A549 (cell line): ENCODE results near the gene FAM171A1. TPM values are rescaled to one million over a fixed set of nuclear protein-coding genes. Genes with fewer than 3 reads are reported as not detected.

Experiments used
- ATAC-seq, 2 experiments: fragments of 200-7000 bp in 1 of 2; fragments of >200 bp in 1 of 2; cut with Nextera tagmentation in 1 of 2; cut with Tn5 transposase in 1 of 2; 3 replicates each; pipeline versions ENCODE4 v1.8.0 to v1.9.1; 2018 to 2020; ENCODE audit warnings: mild to moderate bottlenecking in 1 of 2, moderate library complexity in 1 of 2
- CTCF ChIA-PET: fragments of 300-600 bp; sonication (Branson Sonifier 250); formaldehyde crosslinking; extraction: SDS; loops from one replicate; lab custom pipeline; 2021; ENCODE audit warnings: antibody characterized with exemption, inconsistent platforms; lab: Yijun Ruan, JAX
- POLR2A ChIA-PET: fragments of 350-600 bp; formaldehyde crosslinking; extraction: SDS; loops from one replicate; lab custom pipeline; 2021; ENCODE audit warnings: antibody characterized with exemption, inconsistent platforms; lab: Yijun Ruan, JAX
- DNase-seq, 2 experiments: peaks; one replicate each; pipeline versions ENCODE4 v3.0.0 to v3.0.0-alpha.2; 2011 to 2016; ENCODE audit warnings: low read depth in 1 of 2, low spot score in 1 of 2
- FAIRE-seq: peaks from 2 replicates; lab custom pipeline; 2011; peaks lifted over from hg19 to GRCh38; lab: Jason Lieb, UNC
- H3K27ac ChIP-seq, 2 experiments: fragments of >200 bp; sonication (Bioruptor Twin); formaldehyde crosslinking; 3 replicates each; pipeline ENCODE4 v1.5.1; 2016 to 2017
- H3K4me1 ChIP-seq: fragments of >200 bp; sonication (Bioruptor Twin); formaldehyde crosslinking; 3 replicates; pipeline ENCODE4 v1.6.1; 2016
- H3K4me2 ChIP-seq: fragments of >200 bp; sonication (Bioruptor Twin); formaldehyde crosslinking; 3 replicates; pipeline ENCODE4 v1.6.1; 2016
- H3K4me3 ChIP-seq: fragments of >200 bp; sonication (Bioruptor Twin); formaldehyde crosslinking; 3 replicates; pipeline ENCODE4 v1.5.1; 2016
- H3K9me3 ChIP-seq: fragments of >200 bp; sonication (Bioruptor Twin); formaldehyde crosslinking; 3 replicates; pipeline ENCODE4 v1.6.1; 2016
- BCL3 ChIP-seq: fragments of >200 bp; sonication (Bioruptor Twin); formaldehyde crosslinking; IDR thresholded peaks from 3 replicates; pipeline ENCODE4 v1.6.1; 2016
- BHLHE40 ChIP-seq: IDR thresholded peaks from 2 replicates; pipeline ENCODE4 v1.6.1; 2012; ENCODE audit warnings: low read depth, low read length, inconsistent platforms
- CBX2 ChIP-seq: fragments of 200-600 bp; sonication (generic); IDR thresholded peaks from 2 replicates; pipeline ENCODE4 v1.6.1; 2016; ENCODE audit warnings: low read depth, mild to moderate bottlenecking, borderline replicate concordance
- CBX8 ChIP-seq: fragments of 200-600 bp; sonication (generic); IDR thresholded peaks from 2 replicates; pipeline ENCODE4 v1.6.1; 2016
- CEBPB ChIP-seq, 2 experiments: fragments of >200 bp in 1 of 2; sonication (Bioruptor Twin) in 1 of 2; formaldehyde crosslinking in 1 of 2; IDR thresholded peaks; 2 replicates each; pipeline ENCODE4 v1.6.1; 2012 to 2016
- EHMT2 ChIP-seq: fragments of 200-600 bp; sonication (generic); IDR thresholded peaks from 2 replicates; pipeline ENCODE4 v1.6.1; 2016; ENCODE audit warnings: antibody characterized with exemption, low read depth, mild to moderate bottlenecking, moderate library complexity
- ELK1 ChIP-seq: fragments of 150-350 bp; IDR thresholded peaks from 2 replicates; pipeline ENCODE4 v1.6.1; 2014; ENCODE audit warnings: low read depth, mild to moderate bottlenecking, low read length
- FOSB ChIP-seq: fragments of 250-450 bp; sonication (Bioruptor Pico); IDR thresholded peaks from 2 replicates; pipeline ENCODE4 v1.5.0; 2020; ENCODE audit warnings: mild to moderate bottlenecking, moderate library complexity
- FOSL2 ChIP-seq, 2 experiments: fragments of 450-650 bp in 1 of 2; fragments of >200 bp in 1 of 2; sonication (Bioruptor Twin) in 1 of 2; formaldehyde crosslinking; IDR thresholded peaks; 2 replicates each; pipeline versions ENCODE4 v1.5.0 to v1.6.1; 2016 to 2020; ENCODE audit warnings: mild to moderate bottlenecking in 1 of 2, moderate library complexity in 1 of 2
- FOXS1 ChIP-seq: fragments of 250-450 bp; sonication (Bioruptor Pico); IDR thresholded peaks from 2 replicates; pipeline ENCODE4 v1.5.0; 2020; ENCODE audit warnings: mild to moderate bottlenecking, moderate library complexity
- HDAC2 ChIP-seq: fragments of 200-600 bp; sonication (generic); IDR thresholded peaks from 2 replicates; pipeline ENCODE4 v1.6.1; 2016
- HES2 ChIP-seq: fragments of >200 bp; sonication (Bioruptor Twin); formaldehyde crosslinking; IDR thresholded peaks from 2 replicates; pipeline ENCODE4 v1.6.1; 2016
- HOXA7 ChIP-seq: fragments of 250-450 bp; sonication (Bioruptor Pico); IDR thresholded peaks from 2 replicates; pipeline ENCODE4 v1.5.0; 2020; ENCODE audit warnings: mild to moderate bottlenecking, moderate library complexity
- KDM1A ChIP-seq: fragments of 200-600 bp; sonication (generic); IDR thresholded peaks from 2 replicates; pipeline ENCODE4 v1.6.1; 2016; ENCODE audit warnings: low read depth, mild to moderate bottlenecking
- KDM5A ChIP-seq: fragments of 200-600 bp; sonication (generic); IDR thresholded peaks from 2 replicates; pipeline ENCODE4 v1.6.1; 2016; ENCODE audit warnings: antibody characterized with exemption, mild to moderate bottlenecking
- NFE2L2 ChIP-seq: fragments of 150-350 bp; conservative IDR thresholded peaks from 2 replicates; pipeline ENCODE4 v1.6.1; 2014; ENCODE audit warnings: low read length
- NPAS2 ChIP-seq: fragments of 250-450 bp; sonication (Bioruptor Pico); IDR thresholded peaks from 2 replicates; pipeline ENCODE4 v1.8.0; 2022; ENCODE audit warnings: mild to moderate bottlenecking, moderate library complexity, borderline replicate concordance
- POLR2AphosphoS2 ChIP-seq: conservative IDR thresholded peaks from 2 replicates; pipeline ENCODE4 v1.6.1; 2012; ENCODE audit warnings: low read length, improper control_type of control experiment, inconsistent platforms
- RAD21 ChIP-seq, 2 experiments: fragments of >200 bp in 1 of 2; sonication (Bioruptor Twin) in 1 of 2; formaldehyde crosslinking in 1 of 2; IDR thresholded peaks in 1 of 2; conservative IDR thresholded peaks in 1 of 2; 2 replicates in 1 of 2; 3 replicates in 1 of 2; pipeline ENCODE4 v1.6.1; 2012 to 2018; ENCODE audit warnings: inconsistent platforms in 1 of 2
- SMC3 ChIP-seq: fragments of >200 bp; sonication (Bioruptor Twin); formaldehyde crosslinking; IDR thresholded peaks from 3 replicates; pipeline ENCODE4 v1.6.1; 2018; ENCODE audit warnings: inconsistent platforms
- TP53 ChIP-seq: fragments of 250-450 bp; sonication (Bioruptor Pico); IDR thresholded peaks from 2 replicates; pipeline ENCODE4 v1.5.0; 2021; ENCODE audit warnings: mild to moderate bottlenecking, moderate library complexity
- ZFP36 ChIP-seq: fragments of 450-650 bp; IDR thresholded peaks from 2 replicates; pipeline ENCODE4 v1.6.1; 2014; ENCODE audit warnings: borderline replicate concordance; ENCODE audit not compliant: partially characterized antibody
- WGBS: methylation state at CpG from one replicate; pipeline ENCODE4 v1.1.6; 2017; ENCODE audit errors: missing lambda C conversion rate; 5-methylcytosine and 5-hydroxymethylcytosine counted together
- polyA plus RNA-seq, 4 experiments: library from polyadenylated mRNA; depleted of rRNA in 3 of 4; stranded (reverse); fragments of >200 nt; fragmentation: RNase III in 1 of 4; extraction: RNeasy Plus Mini Kit Qiagen cat#74134 plus additional on column Dnase treatment in 1 of 4; gene quantifications; 2 replicates in 3 of 4; 3 replicates in 1 of 4; pipeline ENCODE4 v1.2.3, GENCODE V29; 2011 to 2017

The FAM171A1 gene
- polyA plus RNA-seq, 2 of the 4 experiments (the other 2 are of a cell fraction) = 13.8 to 15.2 TPM

GRCh38 chr10:15322356-15322755, 48.7 kb downstream of the FAM171A1 start:
- Histone ChIP-seq H3K27ac (no peak overlapping the region), H3K4me2 (no peak overlapping the region), H3K4me1 (peaks cover 9% of the 10 kb centered on the region; the same call in 2 of the 3 replicates), H3K9me3 (0 out of 3 replicates have a peak, but pooled peaks cover 4% of the 10 kb centered on the region), H3K4me3 (no peak overlapping the region)
- WGBS = 100% methylated on average over 2 of the region's 2 CpGs
- ChIA-PET CTCF (interaction anchor here (1.2 to 1.3 kb wide), 2 partner anchors 10 to 49 kb away, joined by 3 to 6 read pairs; partner anchors contain the start of gene FAM171A1), POLR2A (no interaction called here)
- no peak for TF ChIP-seq HOXA7 (CRISPR knock-in tag)
- no peak for TF ChIP-seq BCL3
- TF ChIP-seq ZFP36 = no peak
- TF ChIP-seq ELK1 = no peak
- no peak for TF ChIP-seq KDM5A
- DNase-seq = no peak
- ATAC-seq = no peak
- FAIRE-seq = no peak

GRCh38 chr10:15321431-15322341, 49.4 kb downstream of the FAM171A1 start:
- no peak for TF ChIP-seq BHLHE40
- no peak for TF ChIP-seq EHMT2
- TF ChIP-seq RAD21 (conservative IDR thresholded peaks at IDR 0.05 in 1 of 2, IDR thresholded peaks at IDR 0.05 in 1 of 2) = no peak
- TF ChIP-seq HES2 = no peak
- TF ChIP-seq BCL3 = no peak
- no peak for TF ChIP-seq FOSL2 (IDR thresholded peaks at IDR 0.05)
- TF ChIP-seq FOSL2 (CRISPR knock-in tag; IDR thresholded peaks at IDR 0.05) = no peak
- TF ChIP-seq FOSB (CRISPR knock-in tag) = no peak
- no peak for TF ChIP-seq TP53 (CRISPR knock-in tag)
- ATAC-seq (no peak), FAIRE-seq (no peak), DNase-seq (no peak)
- H3K4me1 ChIP-seq = peaks cover 9% of the 10 kb centered on the region; the same call in 2 of the 3 replicates
- POLR2A ChIA-PET = no interaction called here
- CTCF ChIA-PET = no interaction called here
- WGBS = 70% methylated on average over 6 of the region's 6 CpGs
- H3K9me3 ChIP-seq = 0 out of 3 replicates have a peak, but pooled peaks cover 4% of the 10 kb centered on the region
- no peak overlapping the region for H3K4me2 ChIP-seq
- H3K27ac ChIP-seq = no peak overlapping the region
- no peak overlapping the region for H3K4me3 ChIP-seq

GRCh38 chr10:15320522-15321203, 50.4 kb downstream of the FAM171A1 start:
- no peak overlapping the region for H3K27ac ChIP-seq
- FAIRE-seq (no peak), ATAC-seq (no peak), DNase-seq (no peak)
- H3K4me2 ChIP-seq = no peak overlapping the region
- ChIA-PET CTCF (no interaction called here), POLR2A (no interaction called here)
- no peak overlapping the region for H3K4me3 ChIP-seq
- TF ChIP-seq FOXS1 (CRISPR knock-in tag) = no peak
- TF ChIP-seq KDM1A = no peak
- TF ChIP-seq SMC3 = no peak
- TF ChIP-seq TP53 (CRISPR knock-in tag) = no peak
- no peak for TF ChIP-seq CBX2
- TF ChIP-seq HDAC2 = no peak
- no peak for TF ChIP-seq CBX8
- TF ChIP-seq POLR2AphosphoS2 = no peak
- no peak for TF ChIP-seq BCL3
- TF ChIP-seq NFE2L2 = no peak
- TF ChIP-seq NPAS2 (CRISPR knock-in tag) = no peak
- no peak for TF ChIP-seq CEBPB (IDR thresholded peaks at IDR 0.05)
- no peak for TF ChIP-seq RAD21 (conservative IDR thresholded peaks at IDR 0.05 in 1 of 2, IDR thresholded peaks at IDR 0.05 in 1 of 2)
- H3K9me3 ChIP-seq = no peaks in the 10 kb centered on the region
- WGBS = 54% methylated on average over 3 of the region's 3 CpGs
- peaks cover 3% of the 10 kb centered on the region; the same call in 2 of the 3 replicates for H3K4me1 ChIP-seq
